Measurements from ENCODE around the gene MRPL38.

DNA sequence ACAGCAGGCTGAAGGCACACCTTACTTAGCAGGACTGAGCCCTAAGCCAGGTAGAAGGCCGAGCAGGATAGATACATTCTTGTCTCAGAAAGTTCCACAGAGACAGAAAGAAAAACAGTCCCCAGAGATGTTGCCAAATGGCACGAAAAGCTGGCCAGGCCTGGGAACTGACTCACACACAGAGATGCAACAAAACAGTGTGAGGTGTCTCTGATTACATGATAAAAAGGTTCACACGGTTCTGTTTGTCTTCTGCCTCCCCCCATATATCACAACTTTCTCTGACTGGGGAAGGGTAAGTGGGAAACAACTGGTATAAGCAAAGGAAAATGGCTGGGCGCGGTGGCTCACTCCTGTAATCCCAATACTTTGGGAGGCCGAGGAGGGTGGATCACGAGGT, 51.3 kb downstream of the MRPL38 start:
- TF ChIP-seq, protein P1, sequence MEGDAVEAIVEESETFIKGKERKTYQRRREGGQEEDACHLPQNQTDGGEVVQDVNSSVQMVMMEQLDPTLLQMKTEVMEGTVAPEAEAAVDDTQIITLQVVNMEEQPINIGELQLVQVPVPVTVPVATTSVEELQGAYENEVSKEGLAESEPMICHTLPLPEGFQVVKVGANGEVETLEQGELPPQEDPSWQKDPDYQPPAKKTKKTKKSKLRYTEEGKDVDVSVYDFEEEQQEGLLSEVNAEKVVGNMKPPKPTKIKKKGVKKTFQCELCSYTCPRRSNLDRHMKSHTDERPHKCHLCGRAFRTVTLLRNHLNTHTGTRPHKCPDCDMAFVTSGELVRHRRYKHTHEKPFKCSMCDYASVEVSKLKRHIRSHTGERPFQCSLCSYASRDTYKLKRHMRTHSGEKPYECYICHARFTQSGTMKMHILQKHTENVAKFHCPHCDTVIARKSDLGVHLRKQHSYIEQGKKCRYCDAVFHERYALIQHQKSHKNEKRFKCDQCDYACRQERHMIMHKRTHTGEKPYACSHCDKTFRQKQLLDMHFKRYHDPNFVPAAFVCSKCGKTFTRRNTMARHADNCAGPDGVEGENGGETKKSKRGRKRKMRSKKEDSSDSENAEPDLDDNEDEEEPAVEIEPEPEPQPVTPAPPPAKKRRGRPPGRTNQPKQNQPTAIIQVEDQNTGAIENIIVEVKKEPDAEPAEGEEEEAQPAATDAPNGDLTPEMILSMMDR (IDR thresholded peaks at IDR 0.05): no peak
- TF ChIP-seq CHD4 (IDR thresholded peaks at IDR 0.05; ENCODE audit: borderline replicate concordance) (no peak), CHD2 (IDR thresholded peaks at IDR 0.05; ENCODE audit: low read length, partially characterized antibody) (no peak), JUNB (IDR thresholded peaks at IDR 0.05) (no peak), ZC3H11A (IDR thresholded peaks at IDR 0.05) (no peak)
- TF ChIP-seq, protein P2, sequence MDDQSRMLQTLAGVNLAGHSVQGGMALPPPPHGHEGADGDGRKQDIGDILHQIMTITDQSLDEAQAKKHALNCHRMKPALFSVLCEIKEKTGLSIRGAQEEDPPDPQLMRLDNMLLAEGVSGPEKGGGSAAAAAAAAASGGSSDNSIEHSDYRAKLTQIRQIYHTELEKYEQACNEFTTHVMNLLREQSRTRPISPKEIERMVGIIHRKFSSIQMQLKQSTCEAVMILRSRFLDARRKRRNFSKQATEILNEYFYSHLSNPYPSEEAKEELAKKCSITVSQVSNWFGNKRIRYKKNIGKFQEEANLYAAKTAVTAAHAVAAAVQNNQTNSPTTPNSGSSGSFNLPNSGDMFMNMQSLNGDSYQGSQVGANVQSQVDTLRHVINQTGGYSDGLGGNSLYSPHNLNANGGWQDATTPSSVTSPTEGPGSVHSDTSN (IDR thresholded peaks at IDR 0.05): no peak

All from A549 (cell line).